ENCODE data around the gene TLX3.
"Not testable (repeated sequence)": the region's sequence is repeated elsewhere in the genome, so short reads cannot be mapped to it uniquely, and the experiment has no call there.

Gene TLX3

GRCh38 chr5:171330021-171330420, 21.0 kb downstream of the TLX3 start:
- DNase-seq = no peak

- DNase-seq = no peak
Measured at GRCh38 chr5:171335616-171336015, 26.6 kb downstream of the TLX3 start.

GRCh38 chr5:171336521-171337209, 27.6 kb downstream of the TLX3 start:
- DNase-seq = peak; percentile 56

- DNase-seq = no peak
Measured at GRCh38 chr5:171337210-171337569, 28.1 kb downstream of the TLX3 start.

GRCh38 chr5:171340042-171340441, 31.0 kb downstream of the TLX3 start:
- DNase-seq = no peak

- DNase-seq = no peak
Measured at GRCh38 chr5:171340491-171340890, 31.4 kb downstream of the TLX3 start.

GRCh38 chr5:171342362-171343111, 33.5 kb downstream of the TLX3 start:
- DNase-seq = no peak

- DNase-seq = no peak
Measured at GRCh38 chr5:171344936-171345608, 36.0 kb downstream of the TLX3 start.

- DNase-seq = no peak
Measured at GRCh38 chr5:171351536-171352073, 42.6 kb downstream of the TLX3 start.

- no peak for DNase-seq
Measured at GRCh38 chr5:171355302-171355724, 46.3 kb downstream of the TLX3 start.

GRCh38 chr5:171357843-171358242, 48.8 kb downstream of the TLX3 start:
- DNase-seq = no peak

- not testable (repeated sequence) for DNase-seq
Measured at GRCh38 chr5:171361151-171361550, 52.1 kb downstream of the TLX3 start.

All from left hindlimb (tissue), 1 donor.